Mesenchymal stem cell (in vitro differentiated cells and primary cell): ENCODE measurements around the gene LAMP2.

Experiments
- DNase-seq: peaks from one replicate; pipeline ENCODE4 v3.0.0-alpha.2; 2013
- H2AFZ ChIP-seq: one replicate; pipeline ENCODE4 v1.6.1; 2013; ENCODE audit warnings: low read depth, mild to moderate bottlenecking, control low read depth, inconsistent platforms, low read length, moderate library complexity
- H2AK5ac ChIP-seq: 2 replicates; pipeline ENCODE4 v1.6.1; 2013; ENCODE audit warnings: low read length, moderate library complexity, mild to moderate bottlenecking, inconsistent platforms; ENCODE audit not compliant: severe bottlenecking
- H2BK120ac ChIP-seq: one replicate; pipeline ENCODE4 v1.6.1; 2013; ENCODE audit warnings: low read depth, mild to moderate bottlenecking, inconsistent platforms, low read length, moderate library complexity
- H2BK12ac ChIP-seq, 2 experiments: one replicate each; pipeline ENCODE4 v1.6.1; 2013; ENCODE audit warnings: inconsistent platforms in 2 of 2, low read length in 2 of 2, mild to moderate bottlenecking in 2 of 2, moderate library complexity in 2 of 2, control low read depth in 1 of 2
- H2BK15ac ChIP-seq: one replicate; pipeline ENCODE4 v1.6.1; 2013; ENCODE audit warnings: mild to moderate bottlenecking, low read depth, inconsistent platforms; ENCODE audit not compliant: poor library complexity, severe bottlenecking
- H2BK5ac ChIP-seq: 2 replicates; pipeline ENCODE4 v1.6.1; 2013; ENCODE audit warnings: low read depth, mild to moderate bottlenecking, low read length, control low read depth, inconsistent platforms; ENCODE audit not compliant: poor library complexity, severe bottlenecking
- H3K14ac ChIP-seq, 2 experiments: one replicate each; pipeline ENCODE4 v1.6.1; 2013; ENCODE audit warnings: inconsistent platforms in 2 of 2, low read length in 2 of 2, control low read depth in 1 of 2, mild to moderate bottlenecking in 1 of 2, moderate library complexity in 1 of 2
- H3K18ac ChIP-seq, 2 experiments: one replicate each; pipeline ENCODE4 v1.6.1; 2013; ENCODE audit warnings: inconsistent platforms in 2 of 2, low read length in 2 of 2, control low read depth in 1 of 2, low read depth in 1 of 2, mild to moderate bottlenecking in 1 of 2
- H3K23ac ChIP-seq, 2 experiments: one replicate each; pipeline ENCODE4 v1.6.1; 2013; ENCODE audit warnings: inconsistent platforms in 2 of 2, low read length in 2 of 2, mild to moderate bottlenecking in 2 of 2, moderate library complexity in 2 of 2, control low read depth in 1 of 2
- H3K27ac ChIP-seq: 2 replicates; pipeline ENCODE4 v1.5.1; 2013; ENCODE audit warnings: mild to moderate bottlenecking, moderate library complexity, low read length, control low read depth, inconsistent platforms; ENCODE audit not compliant: poor library complexity, severe bottlenecking
- H3K27me3 ChIP-seq, 2 experiments: 2 replicates each; pipeline versions ENCODE4 v1.6.1 to v1.7.0; 2013; ENCODE audit warnings: low read length in 2 of 2, mild to moderate bottlenecking in 2 of 2, moderate library complexity in 2 of 2, control low read depth in 1 of 2, inconsistent platforms in 1 of 2; ENCODE audit not compliant: control insufficient read depth in 1 of 2, insufficient read depth in 1 of 2
- H3K36me3 ChIP-seq, 2 experiments: 2 replicates each; pipeline versions ENCODE4 v1.6.1 to v1.7.0; 2013; ENCODE audit warnings: low read length in 2 of 2, control low read depth in 1 of 2, inconsistent platforms in 1 of 2, low read depth in 1 of 2, mild to moderate bottlenecking in 1 of 2; ENCODE audit not compliant: insufficient read depth in 2 of 2, control insufficient read depth in 1 of 2
- H3K4ac ChIP-seq, 2 experiments: one replicate each; pipeline ENCODE4 v1.6.1; 2013; ENCODE audit warnings: inconsistent platforms in 2 of 2, low read length in 2 of 2, mild to moderate bottlenecking in 2 of 2, moderate library complexity in 2 of 2, control low read depth in 1 of 2, low read depth in 1 of 2
- H3K4me1 ChIP-seq: 2 replicates; pipeline ENCODE4 v1.6.1; 2013; ENCODE audit warnings: low read depth, low read length, control low read depth; ENCODE audit not compliant: control insufficient read depth, insufficient read depth
- H3K4me2 ChIP-seq: 2 replicates; pipeline ENCODE4 v1.6.1; 2013; ENCODE audit warnings: low read length, mild to moderate bottlenecking, inconsistent platforms; ENCODE audit not compliant: poor library complexity, severe bottlenecking
- H3K4me3 ChIP-seq, 2 experiments: 2 replicates each; pipeline versions ENCODE4 v1.5.1 to v1.7.0; 2013; ENCODE audit warnings: low read length in 2 of 2, mild to moderate bottlenecking in 2 of 2, control low read depth in 1 of 2, low read depth in 1 of 2; ENCODE audit not compliant: insufficient read depth in 1 of 2
- H3K79me1 ChIP-seq: replicated peaks from 2 replicates; pipeline ENCODE4 v1.6.1; 2013; ENCODE audit warnings: mild to moderate bottlenecking, control low read depth, low read length, inconsistent platforms; ENCODE audit not compliant: poor library complexity, severe bottlenecking
- H3K9ac ChIP-seq: 2 replicates; pipeline ENCODE4 v1.7.0; 2013; ENCODE audit warnings: mild to moderate bottlenecking, low read length, moderate library complexity
- H3K9me3 ChIP-seq: 2 replicates; pipeline ENCODE4 v1.7.0; 2013; ENCODE audit warnings: mild to moderate bottlenecking, low read length; ENCODE audit not compliant: control insufficient read depth
- H4K8ac ChIP-seq: one replicate; pipeline ENCODE4 v1.6.1; 2013; ENCODE audit warnings: inconsistent platforms, mild to moderate bottlenecking, low read length, moderate library complexity
- H4K91ac ChIP-seq: one replicate; pipeline ENCODE4 v1.6.1; 2013; ENCODE audit warnings: mild to moderate bottlenecking, low read length, inconsistent platforms
- WGBS: methylation state at CpG from one replicate; pipeline ENCODE4 v1.1.7; 2013; ENCODE audit warnings: mixed read lengths; 5-methylcytosine and 5-hydroxymethylcytosine counted together

LAMP2 gene

GRCh38 chrX:120468479-120468824, 644 bp downstream of the LAMP2 start:
- Histone ChIP-seq H4K8ac (no peak overlapping the region), H2BK5ac (no peak overlapping the region), H3K4me1 (no peaks in the 10 kb centered on the region), H3K9ac (peak overlapping the region; percentile 95), H2BK12ac (peak overlapping the region in 1 of 2 experiments; percentile 23), H3K9me3 (no peaks in the 10 kb centered on the region), H2BK120ac (peak overlapping the region; percentile 49), H3K4ac (peak overlapping the region in 1 of 2 experiments; percentile 61), H3K23ac (peak overlapping the region in 1 of 2 experiments; percentile 31), H2AK5ac (no peak overlapping the region), H3K14ac (peak overlapping the region in 1 of 2 experiments; percentile 96), H3K79me1 (no peaks in the 10 kb centered on the region), H3K27ac (peak overlapping the region; percentile 90), H3K18ac (peak overlapping the region; percentile 43 to 78), H3K27me3 (peaks cover 0 to 3% of the 10 kb centered on the region in 2 experiments), H2AFZ (no peak overlapping the region), H2BK15ac (peak overlapping the region; percentile 83), H3K4me3 (peak overlapping the region; percentile 78 to 89), H3K4me2 (peak overlapping the region; percentile 70), H4K91ac (peak overlapping the region; percentile 68), H3K36me3 (no peaks in the 10 kb centered on the region)
- peak; percentile 3 for DNase-seq
- 0% methylated on average over 2 of the region's 2 CpGs for WGBS

- H2AFZ ChIP-seq = no peak overlapping the region
- H2BK5ac ChIP-seq = no peak overlapping the region
- H2BK120ac ChIP-seq = no peak overlapping the region
- H3K79me1 ChIP-seq = no peaks in the 10 kb centered on the region
- H2AK5ac ChIP-seq = no peak overlapping the region
- no peak overlapping the region for H2BK12ac ChIP-seq
- H4K91ac ChIP-seq = no peak overlapping the region
- WGBS = 28% methylated on average over 4 of the region's 4 CpGs
- peak; percentile 6 for DNase-seq
- no peak overlapping the region for H3K23ac ChIP-seq
- peak overlapping the region; percentile 70 for H3K4me2 ChIP-seq
- H2BK15ac ChIP-seq = no peak overlapping the region
- H3K4ac ChIP-seq = no peak overlapping the region
- H4K8ac ChIP-seq = no peak overlapping the region
- no peaks in the 10 kb centered on the region for H3K9me3 ChIP-seq
- no peak overlapping the region for H3K14ac ChIP-seq
- H3K27ac ChIP-seq = peak overlapping the region; percentile 90
- H3K27me3 ChIP-seq = no peaks in the 10 kb centered on the region
- H3K4me1 ChIP-seq = no peaks in the 10 kb centered on the region
- H3K9ac ChIP-seq = peak overlapping the region; percentile 95
- no peak overlapping the region for H3K18ac ChIP-seq
- H3K36me3 ChIP-seq = no peaks in the 10 kb centered on the region
- peak overlapping the region in 1 of 2 experiments; percentile 89 for H3K4me3 ChIP-seq
These were observed 1.0 kb downstream of the LAMP2 start for GRCh38 chrX:120468071-120468470.

- 100% methylated on average over 4 of the region's 4 CpGs for WGBS
- no peak overlapping the region for H4K8ac ChIP-seq
- no peak overlapping the region for H2BK15ac ChIP-seq
- no peak overlapping the region for H3K18ac ChIP-seq
- H2BK12ac ChIP-seq = no peak overlapping the region
- no peak overlapping the region for H3K27ac ChIP-seq
- no peak overlapping the region for H4K91ac ChIP-seq
- no peak for DNase-seq
- no peak overlapping the region for H3K4me3 ChIP-seq
- no peaks in the 10 kb centered on the region for H3K27me3 ChIP-seq
- H3K4me2 ChIP-seq = no peak overlapping the region
- no peaks in the 10 kb centered on the region for H3K4me1 ChIP-seq
- H3K23ac ChIP-seq = no peak overlapping the region
- H3K79me1 ChIP-seq = no peaks in the 10 kb centered on the region
- H3K9me3 ChIP-seq = no peaks in the 10 kb centered on the region
- no peak overlapping the region for H3K4ac ChIP-seq
- no peak overlapping the region for H2AK5ac ChIP-seq
- H2BK120ac ChIP-seq = no peak overlapping the region
- no peak overlapping the region for H3K14ac ChIP-seq
- H2BK5ac ChIP-seq = no peak overlapping the region
- H2AFZ ChIP-seq = no peak overlapping the region
- H3K36me3 ChIP-seq = no peaks in the 10 kb centered on the region
- H3K9ac ChIP-seq = no peak overlapping the region
These were observed 4.7 kb downstream of the LAMP2 start for GRCh38 chrX:120464411-120464810.

- H2AK5ac ChIP-seq = no peak overlapping the region
- no peak overlapping the region for H3K4me3 ChIP-seq
- H3K4me1 ChIP-seq = no peaks in the 10 kb centered on the region
- no peak overlapping the region for H3K23ac ChIP-seq
- no peaks in the 10 kb centered on the region for H3K36me3 ChIP-seq
- H3K18ac ChIP-seq = no peak overlapping the region
- H2BK120ac ChIP-seq = no peak overlapping the region
- H3K27me3 ChIP-seq = no peaks in the 10 kb centered on the region
- H4K8ac ChIP-seq = no peak overlapping the region
- no peak overlapping the region for H2AFZ ChIP-seq
- H3K27ac ChIP-seq = no peak overlapping the region
- WGBS = no CpG with 5 or more reads among the region's 1 CpG
- peak; percentile 58 for DNase-seq
- H3K79me1 ChIP-seq = no peaks in the 10 kb centered on the region
- H4K91ac ChIP-seq = no peak overlapping the region
- H3K4ac ChIP-seq = no peak overlapping the region
- no peak overlapping the region for H3K14ac ChIP-seq
- H2BK15ac ChIP-seq = no peak overlapping the region
- H2BK5ac ChIP-seq = no peak overlapping the region
- no peak overlapping the region for H3K9ac ChIP-seq
- H3K9me3 ChIP-seq = no peaks in the 10 kb centered on the region
- no peak overlapping the region for H2BK12ac ChIP-seq
- H3K4me2 ChIP-seq = no peak overlapping the region
These were observed 5.9 kb downstream of the LAMP2 start for GRCh38 chrX:120463241-120463640.
